ENCODE measurements around the gene SLC16A3.
"Not testable (repeated sequence)": the region's sequence is repeated elsewhere in the genome, so short reads cannot be mapped to it uniquely, and the experiment has no call there.

SLC16A3 gene

DNA sequence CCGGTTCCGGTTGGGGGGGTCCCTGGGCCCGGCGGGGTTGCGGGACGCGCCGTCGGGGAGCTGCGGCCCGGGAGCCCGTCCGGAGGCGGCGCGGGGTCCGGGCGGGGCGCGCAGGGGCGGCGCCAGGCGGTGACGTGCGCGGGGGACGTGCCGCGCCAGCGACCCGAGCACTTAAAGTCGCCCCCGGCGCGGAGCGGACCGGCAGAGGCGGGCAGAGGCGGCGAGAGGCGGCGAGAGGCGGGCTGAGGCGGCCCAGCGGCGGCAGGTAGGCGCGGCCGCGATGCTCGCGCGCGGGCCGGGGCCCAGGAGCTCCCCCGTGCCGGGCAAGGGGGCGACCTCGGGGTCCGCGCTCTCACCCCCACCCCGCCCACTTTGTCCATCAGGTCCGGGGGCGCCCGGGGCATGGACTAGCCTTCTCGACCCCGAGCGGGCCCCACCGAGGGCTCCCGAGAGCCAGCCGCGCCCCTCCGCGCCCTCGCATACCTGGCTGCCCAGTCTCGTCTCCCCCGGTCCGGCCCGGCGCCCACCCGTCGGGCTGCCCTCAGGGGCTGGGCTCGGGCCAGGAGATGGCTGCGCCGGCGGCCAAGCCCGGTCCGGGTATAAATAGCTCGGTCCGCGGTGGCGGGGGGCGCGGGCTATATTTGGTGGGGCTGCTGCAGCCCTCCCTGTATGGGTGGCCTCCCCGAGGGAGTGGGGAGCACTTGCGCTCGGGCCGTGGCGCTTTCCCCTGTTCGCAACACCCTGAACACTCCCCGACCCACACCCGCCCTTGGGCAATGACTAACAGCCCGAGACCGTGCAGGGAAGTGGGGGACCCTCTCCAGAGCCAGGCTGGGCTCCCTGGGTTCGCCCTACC is at the start of gene SLC16A3:
Gene SLC16A3, plus strand, starts transcription at position 201 of the 856 bp plus-strand sequence. CDS start 6,967 bp downstream, outside the sequence.
- FAIRE-seq (no peak), DNase-seq (ENCODE audit: insufficient read length, low spot score) (no peak)
- TF ChIP-seq POLR2A (IDR thresholded peaks at IDR 0.05; ENCODE audit: low read depth, low read length) = peak; percentile 99

DNA sequence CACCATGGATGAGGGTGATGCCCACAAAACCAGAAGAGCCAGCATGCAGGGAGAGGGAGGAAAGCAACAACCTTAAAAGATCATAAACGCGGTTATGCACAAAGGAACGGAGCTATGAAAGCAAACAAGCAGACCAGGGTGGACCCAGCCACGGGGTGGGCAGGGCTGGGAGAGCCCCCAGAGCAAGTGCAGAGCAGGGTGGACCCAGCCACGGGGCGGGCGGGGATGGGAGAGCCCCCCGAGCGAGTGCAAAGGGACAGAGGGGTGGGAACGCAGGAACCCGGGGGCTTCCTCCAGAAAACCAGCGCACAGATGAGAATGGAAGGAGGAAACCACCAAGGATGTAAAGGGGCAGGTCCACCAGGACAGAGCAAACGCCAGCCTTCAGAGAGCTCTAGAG is 49.4 kb upstream of the SLC16A3 start:
- no peak for TF ChIP-seq POLR2A (IDR thresholded peaks at IDR 0.05; ENCODE audit: low read depth, low read length)
- FAIRE-seq (no peak), DNase-seq (ENCODE audit: insufficient read length, low spot score) (no peak)

DNA sequence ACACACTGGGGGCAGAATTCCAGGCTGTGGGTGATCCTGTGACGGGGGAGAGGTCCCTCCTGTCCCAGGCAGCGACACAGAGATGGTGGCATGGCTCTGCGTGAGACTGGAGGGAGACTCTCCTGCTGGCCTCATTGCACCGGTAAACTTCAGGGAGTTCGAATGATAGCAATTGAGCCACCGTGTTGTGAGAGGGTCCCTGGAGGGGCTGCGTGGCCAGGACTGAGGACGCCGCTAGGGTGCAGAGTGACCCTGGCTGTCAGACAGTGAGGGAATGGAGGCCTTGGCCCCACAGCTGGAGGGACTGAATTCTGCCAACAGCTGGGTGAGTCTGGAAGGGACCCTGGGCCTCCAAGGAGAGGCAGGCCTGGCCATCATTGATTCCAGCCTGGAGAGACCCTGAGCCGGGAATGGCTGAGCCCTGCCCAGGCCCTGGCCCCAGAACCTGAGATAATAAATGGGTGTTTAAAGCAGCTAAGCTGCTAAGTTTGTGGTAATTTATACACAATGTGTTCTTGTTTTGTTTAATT is 48.8 kb upstream of the SLC16A3 start:
- FAIRE-seq (no peak), DNase-seq (ENCODE audit: insufficient read length, low spot score) (no peak)
- no peak for TF ChIP-seq POLR2A (IDR thresholded peaks at IDR 0.05; ENCODE audit: low read depth, low read length)

GRCh38 chr17:82180776-82181528 is 47.9 kb upstream of the SLC16A3 start:
- TF ChIP-seq POLR2A (IDR thresholded peaks at IDR 0.05; ENCODE audit: low read depth, low read length) = no peak
- DNase-seq (ENCODE audit: insufficient read length, low spot score) = no peak
- no peak for FAIRE-seq

DNA sequence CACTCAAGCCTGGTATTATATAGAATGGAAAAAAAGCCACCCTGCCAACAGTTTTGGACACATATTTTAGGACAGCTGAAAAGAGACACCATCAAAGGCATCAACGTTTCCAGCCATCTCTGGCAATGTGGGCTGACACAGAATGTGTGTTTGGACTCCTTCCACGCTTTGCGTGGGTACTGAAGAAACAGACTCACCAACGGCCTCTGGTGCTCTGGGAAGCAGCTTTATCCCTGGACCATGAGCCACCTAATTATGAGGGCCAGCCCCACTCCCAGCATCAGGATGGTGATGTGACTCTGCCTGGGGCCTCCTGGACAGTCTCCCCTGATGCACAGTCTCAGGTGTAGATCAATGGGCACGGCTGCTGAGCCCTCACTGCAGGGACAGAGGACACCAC is 44.1 kb upstream of the SLC16A3 start:
- FAIRE-seq (no peak), DNase-seq (ENCODE audit: insufficient read length, low spot score) (no peak)
- no peak for TF ChIP-seq POLR2A (IDR thresholded peaks at IDR 0.05; ENCODE audit: low read depth, low read length)

DNA sequence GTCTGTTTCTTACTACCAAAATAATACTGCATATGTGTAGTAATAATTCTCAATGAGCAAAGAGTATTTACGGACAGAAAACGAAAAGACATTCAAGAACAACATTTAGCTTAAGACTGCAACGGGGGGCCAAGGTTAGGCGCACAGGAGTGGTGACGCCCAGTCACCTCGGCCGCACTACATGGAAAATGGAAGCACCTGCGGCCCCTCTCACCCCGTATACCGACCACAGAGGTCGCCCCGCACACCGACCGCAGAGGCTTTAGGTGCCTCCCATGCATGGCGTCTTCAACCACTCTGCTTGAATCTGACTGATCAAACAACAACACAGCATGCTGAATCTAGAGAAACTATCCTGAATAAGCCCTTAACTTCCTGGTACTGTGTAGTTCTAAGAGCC is 42.6 kb upstream of the SLC16A3 start:
- DNase-seq (ENCODE audit: insufficient read length, low spot score) = no peak
- FAIRE-seq = no peak
- no peak for TF ChIP-seq POLR2A (IDR thresholded peaks at IDR 0.05; ENCODE audit: low read depth, low read length)

DNA sequence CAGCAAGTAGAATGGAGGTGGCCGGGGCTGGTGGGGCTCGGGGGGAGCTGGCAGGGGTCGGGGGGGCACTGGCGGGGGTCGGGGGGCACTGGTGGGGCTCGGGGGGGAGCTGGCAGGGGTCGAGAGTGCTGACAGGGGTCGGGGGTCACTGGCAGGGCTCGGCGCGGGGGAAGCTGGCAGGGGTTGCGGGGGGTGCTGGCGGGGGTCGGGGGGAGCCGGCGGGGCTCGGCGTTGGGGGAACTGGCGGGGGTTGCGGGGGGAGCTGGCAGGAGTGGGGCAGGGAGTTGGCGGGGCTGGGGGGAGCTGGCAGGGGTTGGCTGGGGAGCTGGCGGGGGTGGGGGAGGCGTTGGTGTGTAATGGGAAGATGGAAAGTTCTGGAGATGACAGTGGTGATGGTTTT is 41.3 kb upstream of the SLC16A3 start:
- FAIRE-seq = no peak
- no peak for TF ChIP-seq POLR2A (IDR thresholded peaks at IDR 0.05; ENCODE audit: low read depth, low read length)
- DNase-seq (ENCODE audit: insufficient read length, low spot score) = no peak

DNA sequence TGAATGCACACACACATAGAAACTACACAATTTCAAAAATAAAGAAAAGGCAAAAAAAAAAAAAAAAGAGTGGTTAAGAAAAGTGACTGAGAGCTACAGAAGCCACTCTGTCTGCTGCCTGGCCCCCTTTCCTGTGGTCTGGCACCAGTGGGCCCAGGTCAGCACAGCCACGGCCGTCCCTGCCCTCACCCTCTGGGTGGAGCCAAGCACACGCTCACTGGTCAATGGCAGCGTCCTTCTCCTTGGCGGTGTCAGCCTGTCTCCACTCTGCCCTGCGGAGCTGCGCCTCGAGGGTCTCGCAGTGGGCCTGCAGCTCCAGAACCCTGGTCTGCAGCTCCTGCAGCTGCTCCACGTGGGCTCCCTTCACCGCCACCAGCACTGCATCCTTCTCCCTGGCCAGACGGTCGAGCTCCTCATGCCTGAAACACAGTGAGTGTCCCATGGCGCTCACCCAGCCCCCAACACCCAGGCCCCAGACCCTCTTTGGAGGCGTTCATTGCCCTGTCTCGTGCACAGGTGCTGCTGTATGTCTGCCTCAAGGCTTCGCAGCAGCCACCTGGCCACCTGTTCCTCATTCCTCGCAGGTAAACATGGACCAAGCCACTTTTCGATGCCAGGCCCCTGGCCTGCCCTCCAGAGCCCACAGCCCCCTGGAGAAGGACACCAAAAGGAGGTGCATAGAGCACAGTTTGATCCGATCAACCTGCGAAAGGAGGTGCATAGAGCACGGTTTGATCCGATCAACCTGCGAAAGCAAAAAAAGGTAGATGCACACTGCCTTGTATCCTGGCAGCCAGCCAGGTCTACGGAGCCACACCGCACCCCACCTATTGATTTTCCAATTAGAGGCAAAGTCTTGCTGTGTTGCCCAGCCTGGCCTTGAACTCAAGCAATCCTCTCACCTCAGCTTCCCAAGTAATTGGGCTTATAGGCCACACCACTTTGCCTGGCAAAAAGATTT is 40.6 kb upstream of the SLC16A3 start:
- DNase-seq (ENCODE audit: insufficient read length, low spot score) (no peak), FAIRE-seq (no peak)
- no peak for TF ChIP-seq POLR2A (IDR thresholded peaks at IDR 0.05; ENCODE audit: low read depth, low read length)

DNA sequence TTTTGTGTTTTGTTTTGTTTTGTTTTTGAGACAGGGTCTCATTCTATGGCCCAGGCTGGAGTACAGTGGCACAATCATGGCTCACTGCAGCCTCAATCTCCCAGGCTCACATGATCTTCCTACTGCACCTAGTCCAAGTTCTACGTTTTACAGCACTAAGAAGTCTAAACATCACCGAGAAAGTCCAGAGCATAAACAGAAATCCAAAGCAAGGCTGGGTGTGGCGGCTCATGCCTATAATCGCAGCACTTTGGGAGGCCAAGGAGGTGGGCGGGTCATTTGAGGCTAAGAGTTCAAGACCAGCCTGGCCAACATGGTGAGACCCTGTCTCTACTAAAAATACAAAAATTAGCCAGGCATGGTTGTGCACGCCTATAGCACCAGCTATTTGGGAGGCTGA is 35.8 kb upstream of the SLC16A3 start:
- not testable (repeated sequence) for DNase-seq (ENCODE audit: insufficient read length, low spot score); FAIRE-seq

DNA sequence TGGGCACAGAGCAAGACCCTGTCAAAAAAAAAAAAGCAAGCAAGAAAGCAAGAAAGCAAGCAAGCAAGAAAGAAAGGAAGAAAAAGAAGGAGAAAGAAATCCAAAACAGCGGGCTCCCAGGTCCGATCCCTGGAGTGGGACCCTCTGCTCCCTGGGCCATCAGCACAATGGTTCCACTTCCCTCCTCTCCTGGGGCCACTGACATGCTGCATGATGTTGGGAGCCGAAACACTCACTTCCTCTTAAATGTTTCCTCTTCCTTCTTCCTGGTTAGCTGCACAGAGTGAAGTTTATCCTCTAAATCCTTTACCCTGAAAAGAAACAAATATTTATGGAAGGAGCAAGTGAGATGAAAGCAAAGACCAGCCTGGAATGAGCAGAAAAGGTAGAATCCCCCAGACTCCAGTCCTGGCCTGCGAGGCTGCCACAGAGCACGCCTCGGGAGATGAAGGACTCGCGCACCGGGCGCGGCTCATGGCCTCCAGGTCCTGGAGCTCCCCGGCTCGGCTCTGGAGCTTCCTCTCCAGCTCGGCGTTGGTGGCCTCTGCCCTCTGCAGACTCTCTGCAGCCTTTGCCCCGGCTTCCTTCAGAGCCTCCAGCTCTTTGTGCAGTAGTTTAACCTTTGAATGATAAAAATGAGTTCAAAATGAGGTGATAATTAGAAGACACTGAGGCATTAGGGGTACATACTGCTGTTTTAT is 35.2 kb upstream of the SLC16A3 start:
- no peak for FAIRE-seq
- no peak for TF ChIP-seq POLR2A (IDR thresholded peaks at IDR 0.05; ENCODE audit: low read depth, low read length)
- no peak for DNase-seq (ENCODE audit: insufficient read length, low spot score)

DNA sequence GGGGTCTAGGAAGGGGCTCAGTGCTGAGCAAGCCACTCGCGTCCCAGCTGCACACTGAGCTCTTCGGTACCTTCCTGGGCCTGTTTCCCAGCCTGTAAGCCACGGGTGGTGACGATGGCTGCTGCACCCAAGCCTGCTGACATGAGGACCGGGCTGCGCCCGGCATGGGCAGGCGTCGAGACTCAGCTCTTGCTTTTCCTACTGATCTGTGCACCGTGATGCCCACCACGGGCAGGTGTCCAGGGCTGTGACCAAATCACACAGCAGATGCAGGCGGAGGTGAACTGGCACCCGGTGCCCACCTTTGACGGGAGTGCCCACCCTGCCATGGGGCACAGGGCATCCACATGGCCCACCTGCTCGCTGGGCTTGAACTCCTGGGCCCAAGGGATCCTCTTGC is 34.1 kb upstream of the SLC16A3 start:
- FAIRE-seq = no peak
- no peak for TF ChIP-seq POLR2A (IDR thresholded peaks at IDR 0.05; ENCODE audit: low read depth, low read length)
- no peak for DNase-seq (ENCODE audit: insufficient read length, low spot score)

DNA sequence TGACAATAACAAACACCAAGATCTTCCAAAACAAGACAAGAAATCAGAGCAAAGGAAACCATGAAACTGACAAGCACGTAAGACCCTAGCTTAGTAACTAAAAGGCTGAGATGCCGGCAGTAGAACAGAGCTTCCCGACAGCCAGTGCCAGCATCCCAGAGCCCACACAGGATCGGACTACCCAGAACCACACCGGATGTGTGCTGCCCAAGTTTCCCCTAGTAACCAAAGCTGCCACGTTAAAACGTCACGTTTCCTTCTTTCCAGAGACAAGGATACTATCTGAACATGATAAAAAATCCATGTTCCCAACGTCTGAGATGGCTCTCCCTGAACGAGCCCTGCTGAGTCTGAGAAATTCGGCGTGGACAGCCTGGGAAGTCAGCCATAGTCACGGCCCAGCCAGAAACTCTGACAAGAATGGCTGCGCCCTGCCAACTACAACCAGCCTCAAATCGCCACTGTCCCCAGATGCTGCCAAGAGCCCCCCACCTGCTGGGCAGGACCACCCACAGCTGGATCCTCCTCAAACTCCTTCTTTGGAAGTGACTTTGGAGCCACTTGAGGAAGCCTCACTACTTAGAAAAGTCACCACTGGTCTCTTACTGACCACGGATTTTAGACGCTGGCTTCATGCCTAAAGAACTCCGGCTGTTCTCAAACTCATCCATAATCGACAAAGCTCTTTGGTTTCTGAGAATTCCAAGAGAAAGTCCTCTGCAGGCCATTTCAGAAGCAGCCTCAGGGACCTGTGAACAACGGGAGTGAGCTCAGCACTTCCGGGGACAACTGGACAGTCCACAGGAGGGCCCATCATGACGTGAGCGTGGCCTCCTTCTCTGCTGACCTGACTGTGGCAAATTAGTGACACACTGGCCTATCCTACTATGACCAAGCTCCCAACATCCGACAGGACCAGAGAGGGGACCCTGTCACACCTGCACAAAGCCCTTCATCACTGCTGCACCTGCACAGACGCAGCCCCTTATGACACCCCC is 32.9 kb upstream of the SLC16A3 start:
- DNase-seq (ENCODE audit: insufficient read length, low spot score) (no peak), FAIRE-seq (no peak)
- no peak for TF ChIP-seq POLR2A (IDR thresholded peaks at IDR 0.05; ENCODE audit: low read depth, low read length)
